NB4 (cell line): Measurements from ENCODE around the gene MT1X.
"Not testable (repeated sequence)": the region's sequence is repeated elsewhere in the genome, so short reads cannot be mapped to it uniquely, and the experiment has no call there.

ENCODE experiments used
- DNase-seq: peaks from one replicate; pipeline ENCODE4 v3.0.0; 2010; ENCODE audit warnings: low read depth
- H3K4me3 ChIP-seq: one replicate; pipeline ENCODE4 v1.5.1; 2011; ENCODE audit warnings: mild to moderate bottlenecking, low read depth, low read length, moderate library complexity
- MYC ChIP-seq: IDR thresholded peaks from 2 replicates; pipeline ENCODE4 v1.6.1; 2011; ENCODE audit warnings: low read depth, low read length
- POLR2A ChIP-seq: IDR thresholded peaks from 2 replicates; pipeline ENCODE4 v1.6.1; 2011; ENCODE audit warnings: mild to moderate bottlenecking; ENCODE audit not compliant: insufficient read length; ENCODE audit errors: extremely low read depth
- TF ChIP-seq, protein P1 (sequence below): IDR thresholded peaks from one replicate; pipeline ENCODE4 v1.5.1; 2012; ENCODE audit warnings: low read depth, low read length
- TF ChIP-seq, protein P2 (sequence below): IDR thresholded peaks from 2 replicates; pipeline ENCODE4 v1.6.1; 2011; ENCODE audit warnings: low read depth, low read length

Gene MT1X

GRCh38 chr16:56669005-56669839 lies 13.0 kb upstream of the MT1X start, which contains the start of gene MT1H:
MT1H (plus strand) TSS chr16:56669814; CDS start chr16:56669885, 71 bp downstream.
- DNase-seq, result no peak
- TF ChIP-seq, protein P1, sequence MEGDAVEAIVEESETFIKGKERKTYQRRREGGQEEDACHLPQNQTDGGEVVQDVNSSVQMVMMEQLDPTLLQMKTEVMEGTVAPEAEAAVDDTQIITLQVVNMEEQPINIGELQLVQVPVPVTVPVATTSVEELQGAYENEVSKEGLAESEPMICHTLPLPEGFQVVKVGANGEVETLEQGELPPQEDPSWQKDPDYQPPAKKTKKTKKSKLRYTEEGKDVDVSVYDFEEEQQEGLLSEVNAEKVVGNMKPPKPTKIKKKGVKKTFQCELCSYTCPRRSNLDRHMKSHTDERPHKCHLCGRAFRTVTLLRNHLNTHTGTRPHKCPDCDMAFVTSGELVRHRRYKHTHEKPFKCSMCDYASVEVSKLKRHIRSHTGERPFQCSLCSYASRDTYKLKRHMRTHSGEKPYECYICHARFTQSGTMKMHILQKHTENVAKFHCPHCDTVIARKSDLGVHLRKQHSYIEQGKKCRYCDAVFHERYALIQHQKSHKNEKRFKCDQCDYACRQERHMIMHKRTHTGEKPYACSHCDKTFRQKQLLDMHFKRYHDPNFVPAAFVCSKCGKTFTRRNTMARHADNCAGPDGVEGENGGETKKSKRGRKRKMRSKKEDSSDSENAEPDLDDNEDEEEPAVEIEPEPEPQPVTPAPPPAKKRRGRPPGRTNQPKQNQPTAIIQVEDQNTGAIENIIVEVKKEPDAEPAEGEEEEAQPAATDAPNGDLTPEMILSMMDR, result no peak
- TF ChIP-seq MYC, result no peak
- no peak for TF ChIP-seq POLR2A
- TF ChIP-seq, protein P2, sequence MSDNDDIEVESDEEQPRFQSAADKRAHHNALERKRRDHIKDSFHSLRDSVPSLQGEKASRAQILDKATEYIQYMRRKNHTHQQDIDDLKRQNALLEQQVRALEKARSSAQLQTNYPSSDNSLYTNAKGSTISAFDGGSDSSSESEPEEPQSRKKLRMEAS, result no peak
- no peak within 1 kb of the TSS for H3K4me3 ChIP-seq

DNA sequence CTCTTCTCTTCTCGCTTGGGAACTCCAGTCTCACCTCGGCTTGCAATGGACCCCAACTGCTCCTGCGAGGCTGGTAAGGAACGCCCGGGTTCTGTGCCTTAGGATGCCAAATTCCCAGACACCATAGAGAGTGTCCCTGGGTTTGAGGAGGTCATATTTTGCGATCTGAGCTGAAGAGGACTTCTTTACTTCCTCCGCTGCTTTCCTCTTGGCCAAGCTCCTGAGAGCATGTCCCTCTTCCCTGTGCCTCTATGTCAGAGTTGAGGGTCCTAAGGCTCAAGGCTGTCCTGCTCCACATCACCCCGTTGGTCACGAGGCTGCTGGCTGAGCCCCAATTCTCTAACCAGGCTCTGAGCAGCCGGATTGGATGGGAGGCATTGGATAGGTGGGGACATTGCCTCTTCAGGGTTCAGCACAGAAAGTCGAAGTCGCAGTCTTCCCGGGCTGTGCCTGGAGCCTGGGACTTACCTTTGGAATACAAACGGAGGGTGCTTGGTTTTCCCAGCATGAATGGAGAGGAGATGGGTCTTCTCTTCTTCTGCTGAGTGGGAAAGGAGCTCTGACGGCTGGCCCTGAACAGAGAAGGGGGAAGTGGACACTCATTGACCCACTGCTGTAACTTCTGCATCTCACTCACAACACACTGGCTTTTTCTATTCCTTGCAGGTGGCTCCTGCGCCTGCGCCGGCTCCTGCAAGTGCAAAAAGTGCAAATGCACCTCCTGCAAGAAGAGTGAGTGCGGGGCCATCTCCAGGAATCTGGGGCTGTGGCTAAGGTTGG lies 12.2 kb upstream of the MT1X start:
- TF ChIP-seq, protein P2, result no peak
- TF ChIP-seq, protein P1, result no peak
- no peak for TF ChIP-seq POLR2A
- H3K4me3 ChIP-seq, result no peak overlapping the region
- no peak for DNase-seq

DNA sequence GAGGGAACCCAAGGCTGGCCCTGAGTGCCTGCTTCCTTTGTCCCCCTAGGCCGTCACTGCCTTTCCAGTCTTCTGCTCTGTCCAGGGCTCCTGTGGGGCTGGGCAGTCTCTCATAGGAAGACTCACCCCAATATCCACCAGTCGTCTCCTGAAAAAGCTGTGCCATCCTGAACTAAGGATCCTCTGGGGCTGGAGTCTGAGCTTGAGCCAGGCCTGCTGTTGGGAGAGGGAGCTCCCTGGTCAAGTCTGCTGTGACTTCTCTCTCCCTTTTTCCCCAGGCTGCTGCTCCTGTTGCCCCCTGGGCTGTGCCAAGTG lies 11.7 kb upstream of the MT1X start:
- DNase-seq, result no peak
- H3K4me3 ChIP-seq, result no peak overlapping the region
- TF ChIP-seq POLR2A (no peak), MYC (no peak)
- TF ChIP-seq, protein P1, result no peak
- TF ChIP-seq, protein P2, result no peak

DNA sequence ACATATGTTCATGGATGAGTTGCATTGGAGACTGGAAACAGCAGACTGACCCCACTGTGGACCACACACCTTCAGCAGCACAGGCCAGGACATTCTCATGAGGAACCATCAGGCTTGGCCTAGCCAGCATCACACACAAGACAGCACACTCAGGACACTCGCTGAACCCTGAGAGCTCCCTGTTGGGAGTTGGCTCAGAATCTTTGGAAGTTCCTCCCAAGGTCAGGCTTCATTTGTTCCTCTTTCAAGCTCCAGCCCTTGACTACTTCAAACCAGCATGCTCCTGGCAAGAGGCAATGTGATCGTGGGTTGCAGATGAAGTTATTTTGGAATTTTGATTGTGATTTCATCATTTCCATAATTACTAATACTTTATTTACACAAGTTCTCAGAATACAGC lies 10.6 kb upstream of the MT1X start:
- H3K4me3 ChIP-seq, DNase-seq: not testable (repeated sequence)

DNA sequence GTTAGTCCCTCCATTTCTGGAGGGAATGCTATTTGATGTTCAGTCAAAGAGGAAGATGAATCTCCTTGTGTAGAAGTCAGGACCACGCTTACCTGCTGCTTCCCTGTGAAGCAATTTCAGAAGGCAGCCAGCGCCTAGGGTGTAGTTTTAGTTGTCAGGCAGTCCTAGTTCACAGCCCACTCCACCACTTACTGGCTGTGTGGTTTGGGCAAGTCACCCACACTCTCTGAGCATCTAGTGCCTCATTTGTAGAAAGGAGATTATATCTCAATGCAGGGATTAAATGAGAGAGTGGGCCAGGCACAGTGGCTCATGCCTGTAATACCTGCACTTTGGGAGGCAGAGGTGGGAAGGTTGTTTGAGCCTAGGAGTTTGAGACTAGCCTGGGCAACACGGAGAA lies 10.1 kb upstream of the MT1X start:
- not testable (repeated sequence) for DNase-seq, H3K4me3 ChIP-seq

DNA sequence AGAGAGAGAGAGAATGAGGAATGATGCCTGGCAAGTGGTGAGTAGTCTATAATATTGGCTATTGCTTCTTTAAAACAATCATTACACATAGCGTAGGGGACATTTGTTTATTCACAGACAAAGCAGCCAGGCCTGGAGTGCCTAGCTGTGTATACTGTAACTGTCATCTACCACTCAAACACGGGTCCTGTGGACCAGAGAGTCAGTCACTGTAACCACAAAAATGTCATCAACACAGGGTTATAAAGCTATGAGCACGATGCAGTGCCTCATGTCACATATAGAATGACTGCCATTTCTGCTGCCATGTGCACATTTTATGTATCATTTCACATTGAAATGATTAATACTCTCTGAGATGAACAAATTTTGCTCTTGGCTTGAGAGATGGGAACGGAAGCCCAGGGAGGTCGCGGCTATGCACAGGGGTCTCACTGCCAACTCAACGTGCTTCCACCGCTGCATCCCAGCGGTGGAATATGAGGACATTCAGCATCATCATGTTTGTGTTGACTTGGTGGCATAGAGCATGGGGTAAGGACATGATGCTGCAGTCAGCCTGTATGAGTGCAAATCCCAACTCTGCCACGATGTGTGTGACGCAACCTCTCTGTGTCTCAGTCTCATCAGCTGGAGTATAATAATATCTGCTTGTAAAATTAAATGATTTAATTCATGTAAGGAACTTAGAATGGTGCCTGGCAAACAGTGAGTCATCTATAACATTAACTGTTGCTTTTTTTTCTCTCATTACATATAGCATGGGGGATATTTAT lies 9.3 kb upstream of the MT1X start:
- peak; percentile 29 for DNase-seq
- TF ChIP-seq, protein P2, result no peak
- no peak for TF ChIP-seq MYC
- TF ChIP-seq, protein P1, result no peak
- no peak for TF ChIP-seq POLR2A
- no peak overlapping the region for H3K4me3 ChIP-seq
